ENCODE results near the gene BTBD9.
A peak's percentile ranks its signal among the peaks of the same experiment; 100 is the strongest.

Gene BTBD9

DNA sequence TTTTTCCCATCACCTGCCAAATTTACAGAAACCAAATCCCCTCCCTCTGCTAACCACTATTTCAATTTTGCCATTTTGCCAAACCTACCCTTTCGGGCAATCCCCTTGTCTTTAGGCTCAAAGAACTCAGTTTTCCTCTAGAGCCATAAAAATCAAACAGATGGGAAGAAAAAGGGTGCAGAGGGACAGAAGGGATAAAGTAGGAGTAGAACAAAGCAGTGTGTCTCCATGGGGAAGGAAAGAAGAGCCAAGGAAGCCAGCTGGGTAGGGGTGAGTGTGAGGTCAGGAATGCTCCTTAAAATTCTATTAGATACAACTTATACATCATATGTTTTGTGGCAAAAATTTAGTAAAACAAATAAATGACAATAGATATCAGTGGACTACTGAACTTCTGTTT, 316.5 kb downstream of the BTBD9 start:
- DNase-seq = no peak

DNA sequence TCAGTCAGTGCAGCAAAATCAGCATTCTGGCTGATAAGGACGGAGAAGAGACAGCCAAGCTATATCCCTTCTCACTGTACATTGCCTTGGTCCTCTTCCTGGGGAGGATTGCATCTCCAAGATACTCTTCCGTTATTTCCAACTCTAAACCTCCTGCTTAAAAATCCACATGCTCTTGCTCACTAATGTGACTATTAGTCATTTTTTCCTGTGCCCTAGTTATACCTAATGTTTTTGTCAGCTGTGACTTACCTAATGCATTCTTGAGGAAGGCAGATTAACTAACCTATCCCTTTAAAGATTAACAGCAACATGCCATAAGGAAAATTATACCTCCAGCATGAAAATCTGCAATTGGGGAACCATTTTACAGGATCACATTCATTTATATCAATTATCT, 317.6 kb downstream of the BTBD9 start:
- DNase-seq = no peak

DNA sequence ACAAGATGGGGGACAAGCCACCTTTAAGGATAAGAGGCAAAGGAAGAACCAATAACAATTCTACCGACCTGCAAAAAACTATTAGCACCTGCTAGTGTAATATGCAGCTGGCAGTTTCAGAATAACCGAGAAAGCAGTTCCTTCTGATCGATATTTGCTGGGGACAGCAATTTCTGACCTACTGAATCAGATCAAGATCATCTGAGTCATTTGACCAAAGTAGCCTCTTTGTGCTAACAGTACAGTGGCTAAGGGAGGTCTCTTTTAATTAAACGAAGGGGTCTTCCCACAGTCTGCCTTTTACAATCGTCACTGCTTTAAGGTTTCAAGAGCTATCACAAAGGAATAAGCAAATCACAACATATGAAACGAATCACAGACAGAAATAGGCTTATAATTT, 318.9 kb downstream of the BTBD9 start:
- DNase-seq = no peak

DNA sequence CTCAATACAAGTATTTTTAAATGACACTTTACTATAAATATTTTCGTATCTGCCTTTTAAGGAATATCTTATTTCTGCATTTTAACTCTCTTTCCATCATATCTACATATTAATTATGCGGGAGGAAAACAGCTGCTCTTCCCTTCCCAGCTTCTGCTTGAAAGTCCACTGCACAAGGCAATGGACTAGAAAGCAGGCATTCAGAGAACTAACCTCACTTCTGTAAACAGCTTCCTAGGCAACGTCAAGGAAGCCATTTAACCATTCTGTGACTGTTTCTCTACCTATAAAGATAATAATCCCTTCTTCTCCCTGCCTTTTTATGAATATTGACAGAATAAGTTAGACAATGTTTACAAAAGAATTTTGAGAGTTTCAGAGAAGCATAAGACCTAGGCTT, 319.4 kb downstream of the BTBD9 start:
- DNase-seq = no peak

DNA sequence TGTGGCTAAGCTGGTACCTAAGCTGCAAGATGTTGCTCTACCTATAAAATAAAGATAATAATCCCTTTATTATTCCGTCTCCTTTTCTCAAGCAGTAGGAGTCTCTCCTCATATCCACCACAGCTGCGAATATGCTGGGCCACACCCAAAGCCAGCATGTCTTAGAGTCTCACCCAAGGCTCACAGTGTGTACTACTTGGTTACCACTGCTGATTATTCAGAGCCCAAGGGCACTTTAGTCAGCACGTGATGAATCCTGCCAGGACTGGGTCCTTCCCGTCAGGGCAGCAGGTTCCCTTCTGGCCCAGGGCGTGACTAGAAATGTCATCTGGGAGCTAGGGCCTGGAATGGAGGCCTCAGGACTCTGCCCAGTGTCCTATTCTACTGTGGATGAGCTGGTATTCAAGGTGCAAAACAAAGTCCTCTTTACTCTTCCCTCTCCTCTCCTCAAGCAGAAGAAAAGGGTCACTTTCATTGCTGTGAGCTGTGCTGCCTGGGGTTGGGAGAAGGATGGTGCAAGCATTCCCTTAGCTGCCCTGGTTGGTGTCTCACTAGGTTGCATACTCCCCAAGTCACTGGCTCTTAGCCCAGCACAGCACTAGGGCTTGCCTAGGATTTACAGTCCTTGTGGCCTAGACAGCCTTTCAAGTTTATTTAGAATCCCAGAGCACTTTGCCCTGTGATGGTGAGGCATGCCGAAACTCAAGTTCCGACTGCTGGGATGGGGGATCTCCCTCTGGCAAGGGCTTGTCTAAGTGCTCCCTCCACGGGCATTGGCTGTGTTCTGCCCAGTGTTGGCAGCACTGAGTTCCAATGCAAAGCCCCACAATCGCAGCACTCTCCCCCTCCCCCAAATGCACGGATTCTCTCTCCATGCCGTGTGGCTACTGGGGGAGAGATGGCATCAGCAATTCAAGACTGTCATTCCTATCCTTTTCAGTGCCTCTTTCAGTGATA, 320.2 kb downstream of the BTBD9 start:
- no peak for DNase-seq

DNA sequence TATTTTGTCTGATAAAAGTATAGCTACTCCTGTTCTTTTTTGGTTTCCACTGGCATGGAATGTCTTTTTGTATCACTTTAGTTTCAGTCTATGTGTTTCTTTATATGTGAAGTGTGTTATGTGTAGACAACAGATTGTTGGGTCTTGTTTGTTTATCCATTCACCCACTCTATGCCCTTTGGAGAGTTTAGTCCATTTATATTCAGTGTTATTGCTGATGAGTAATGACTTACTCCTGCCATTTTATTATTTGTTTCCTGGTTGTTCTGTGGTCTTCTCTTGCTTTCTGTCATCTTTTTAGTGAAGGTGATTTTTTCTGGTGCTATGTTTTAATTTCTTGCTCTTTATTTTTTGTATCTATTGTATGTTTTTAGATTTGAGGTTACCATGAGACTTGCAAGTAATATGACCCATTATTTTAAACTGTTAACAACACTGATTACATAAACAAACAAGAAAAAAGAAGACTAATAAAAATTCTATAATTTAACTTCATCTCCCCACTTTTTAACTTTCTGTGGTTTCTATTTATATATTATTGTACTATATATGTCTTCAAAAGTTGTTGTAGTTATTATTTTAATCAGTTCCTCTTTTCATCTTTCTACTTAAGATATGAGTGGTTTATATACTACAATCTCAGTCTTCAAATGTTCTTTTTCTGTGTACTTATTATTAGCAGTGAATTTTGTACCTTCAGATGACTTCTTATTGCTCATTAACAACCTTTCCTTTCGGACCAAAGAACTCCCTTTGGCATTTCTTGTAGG, 323.4 kb downstream of the BTBD9 start:
- DNase-seq = no peak

DNA sequence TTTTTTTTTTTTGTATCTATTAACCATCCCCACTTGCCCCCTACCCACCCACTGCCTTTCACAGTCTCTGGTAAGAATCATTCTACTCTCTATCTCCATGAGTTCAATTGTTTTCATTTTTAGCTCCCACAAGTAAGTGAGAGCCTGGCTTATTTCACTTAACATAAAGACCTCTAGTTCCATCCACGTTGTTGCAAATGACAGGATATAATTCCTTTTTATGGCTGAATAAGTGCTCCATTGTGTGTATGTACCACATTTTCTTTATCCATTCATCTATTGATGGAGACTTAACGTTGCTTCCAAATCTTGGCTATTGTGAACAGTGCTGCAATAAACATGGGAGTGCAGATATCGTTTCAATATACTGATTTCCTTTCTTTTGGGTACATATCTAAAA, 328.5 kb downstream of the BTBD9 start:
- no peak for DNase-seq

DNA sequence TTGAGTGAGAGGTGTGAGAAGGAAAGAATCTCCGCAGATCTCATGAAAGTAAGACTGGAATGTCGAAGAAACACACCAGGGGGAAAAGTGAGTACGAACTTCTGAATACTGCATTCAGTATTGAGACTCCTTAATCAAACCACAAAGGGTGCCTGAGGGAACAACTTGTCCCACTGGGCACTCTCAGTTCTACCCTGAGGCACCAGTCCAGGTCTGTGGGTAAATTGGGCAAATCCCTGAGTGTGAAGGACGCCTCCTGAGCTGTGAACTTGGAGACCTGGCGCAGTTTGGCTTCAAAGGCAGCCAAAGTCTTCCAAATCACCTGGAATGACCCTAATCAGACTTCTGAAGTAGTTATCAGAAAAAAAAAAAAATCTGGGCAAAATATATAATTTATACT, 329.7 kb downstream of the BTBD9 start:
- DNase-seq = no peak

DNA sequence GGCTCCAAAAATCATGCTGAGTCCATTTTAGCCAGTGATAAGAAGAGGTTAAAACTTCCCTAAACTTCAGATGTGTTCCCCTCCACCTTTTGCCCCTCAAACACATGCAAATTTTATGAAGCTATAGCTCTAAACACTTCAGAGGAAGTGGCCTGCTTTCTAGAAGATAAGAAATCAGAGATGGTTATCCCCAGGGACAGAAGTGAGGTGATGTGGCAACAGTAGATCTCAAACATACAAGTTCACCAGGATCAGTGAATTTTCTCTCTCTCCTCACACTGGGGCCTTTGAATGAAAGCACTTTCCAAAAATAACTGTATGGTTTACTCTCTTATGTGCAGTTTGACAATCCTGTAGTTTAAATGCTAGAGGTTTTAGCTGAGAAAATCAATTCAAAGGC, 332.0 kb downstream of the BTBD9 start:
- DNase-seq = no peak

DNA sequence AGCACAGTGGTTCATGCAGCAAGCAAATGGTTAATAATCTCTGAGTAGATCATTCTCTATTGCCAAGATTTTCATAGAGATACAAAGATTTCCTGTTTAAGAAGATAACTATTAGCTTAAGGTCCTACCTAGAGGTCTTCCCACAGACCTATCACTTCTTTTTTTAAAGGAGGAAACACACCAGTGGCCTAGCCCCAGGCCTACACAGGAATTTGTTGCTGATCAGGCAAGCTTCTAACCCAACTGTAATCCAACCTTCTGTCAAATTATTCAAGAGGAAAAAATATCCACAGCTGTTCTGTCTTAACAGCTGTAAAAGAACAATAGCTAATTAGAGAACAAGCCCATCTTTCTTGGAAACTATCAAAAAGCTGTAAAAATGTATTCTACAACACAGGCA, 332.8 kb downstream of the BTBD9 start:
- DNase-seq = no peak

DNA sequence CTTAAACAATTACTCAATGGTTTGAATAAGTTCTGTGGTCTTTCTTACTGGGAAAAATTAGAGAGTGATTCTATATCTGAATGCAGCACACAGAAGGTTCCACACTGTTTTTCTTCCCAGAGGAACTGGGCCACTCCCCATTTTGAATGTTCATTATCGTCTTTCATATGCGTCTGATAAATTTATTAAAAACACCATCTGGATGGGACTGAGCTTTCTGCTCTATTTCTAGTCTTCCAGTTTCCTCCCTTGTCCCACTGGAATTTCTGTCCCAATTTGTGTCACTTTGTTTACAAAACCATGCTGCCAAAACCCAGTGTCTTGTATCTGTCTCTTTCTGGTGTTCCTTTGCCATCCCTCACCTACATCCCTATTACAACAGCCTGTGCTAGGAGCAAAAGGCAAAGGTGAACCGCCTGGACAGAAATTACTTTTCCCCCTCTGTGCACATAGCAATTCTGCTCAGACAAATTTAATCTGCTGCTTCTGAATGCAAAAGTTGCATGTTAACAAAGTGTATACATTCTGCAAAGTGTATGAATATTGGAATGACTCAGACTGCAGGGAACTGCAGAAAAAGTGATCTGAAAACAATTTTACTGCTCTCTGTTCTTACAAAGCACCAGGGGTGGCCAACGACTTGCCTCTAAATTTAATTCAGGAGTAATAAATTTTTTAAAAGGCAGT, 333.6 kb downstream of the BTBD9 start:
- DNase-seq = no peak

DNA sequence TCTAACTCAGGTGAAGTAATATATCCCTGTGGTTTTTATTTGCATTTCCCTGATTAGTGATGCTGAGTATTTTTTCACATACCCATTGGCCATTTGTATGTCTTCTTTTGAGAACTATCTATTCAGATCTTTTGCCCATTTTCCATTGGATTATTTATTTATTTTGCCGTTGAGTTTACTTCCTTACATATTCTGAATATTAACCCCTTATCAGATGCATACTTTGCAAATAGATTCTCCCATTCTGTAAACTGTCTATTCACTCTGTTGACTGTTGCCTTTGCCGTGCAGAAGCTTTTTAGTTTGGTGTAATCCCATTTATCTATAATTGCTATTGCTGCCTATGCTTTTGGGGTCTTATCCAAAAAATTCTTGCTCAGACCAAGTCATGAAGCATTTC, 336.9 kb downstream of the BTBD9 start:
- no peak for DNase-seq

DNA sequence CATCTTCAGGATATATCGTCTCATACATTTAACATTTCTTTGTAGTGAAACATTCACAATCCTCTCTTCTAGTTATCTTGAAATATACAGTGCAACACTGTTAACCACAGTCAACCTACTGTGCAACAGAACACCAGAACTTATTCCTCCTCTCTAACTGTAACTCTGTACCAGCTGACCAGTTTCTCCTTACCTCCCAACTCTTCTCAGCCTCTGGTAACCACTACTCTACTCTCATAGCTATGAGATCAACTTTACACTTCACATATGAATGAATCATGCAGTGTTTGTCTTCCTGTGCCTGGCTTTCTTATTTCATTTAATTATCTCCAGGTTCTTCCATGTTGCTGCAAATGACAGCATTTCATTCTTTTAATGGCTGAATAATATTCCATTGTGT, 337.6 kb downstream of the BTBD9 start:
- DNase-seq = no peak

DNA sequence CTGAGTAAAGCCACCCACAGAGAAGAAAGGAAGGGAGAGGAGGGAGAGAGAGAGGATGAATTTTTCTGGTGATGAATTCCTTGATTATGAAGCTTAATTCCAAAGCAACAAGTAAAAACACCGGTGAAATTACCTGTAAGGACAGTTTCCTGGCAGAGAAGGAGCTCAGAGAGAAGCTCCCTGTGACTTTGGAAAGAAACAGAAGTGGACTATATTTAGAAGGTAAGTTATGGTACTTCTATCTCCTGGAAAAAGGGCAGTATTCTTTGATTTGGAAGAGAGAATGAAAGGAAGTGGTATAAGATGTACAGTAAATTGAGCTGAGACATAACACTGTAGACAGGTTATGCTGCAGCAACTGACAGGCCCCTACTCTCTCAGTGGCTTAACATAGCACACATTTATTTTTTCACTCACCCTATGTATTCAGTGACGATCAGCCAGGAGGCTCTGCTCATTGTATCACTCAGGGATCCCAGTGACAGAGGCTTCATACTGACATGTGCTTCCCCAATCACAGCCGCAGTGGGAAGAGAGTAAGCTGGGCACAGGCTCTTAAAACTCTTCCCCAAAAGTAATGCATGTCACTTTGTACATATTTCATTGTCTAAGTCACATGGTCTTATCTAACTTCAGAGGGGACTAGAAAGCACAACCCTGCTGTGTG, 349.5 kb downstream of the BTBD9 start:
- no peak for DNase-seq

DNA sequence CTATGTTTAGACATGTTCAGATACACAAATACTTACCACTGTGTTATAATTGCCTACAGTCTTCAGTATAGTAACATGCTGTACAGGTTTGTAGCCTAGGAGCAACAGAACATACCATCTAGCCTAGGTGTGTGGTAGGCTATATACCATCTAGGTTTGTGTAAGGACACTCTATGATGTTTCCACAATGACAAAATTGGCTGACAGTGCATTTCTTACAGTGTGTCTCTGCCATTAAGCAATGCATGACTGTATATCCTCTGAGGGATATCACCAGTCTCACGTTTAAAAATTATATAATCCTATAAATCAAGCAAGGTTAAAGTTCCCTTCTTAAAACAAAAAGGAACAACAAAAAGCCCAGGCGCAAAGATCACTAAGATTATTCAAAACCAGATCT, 352.2 kb downstream of the BTBD9 start:
- no peak for DNase-seq

DNA sequence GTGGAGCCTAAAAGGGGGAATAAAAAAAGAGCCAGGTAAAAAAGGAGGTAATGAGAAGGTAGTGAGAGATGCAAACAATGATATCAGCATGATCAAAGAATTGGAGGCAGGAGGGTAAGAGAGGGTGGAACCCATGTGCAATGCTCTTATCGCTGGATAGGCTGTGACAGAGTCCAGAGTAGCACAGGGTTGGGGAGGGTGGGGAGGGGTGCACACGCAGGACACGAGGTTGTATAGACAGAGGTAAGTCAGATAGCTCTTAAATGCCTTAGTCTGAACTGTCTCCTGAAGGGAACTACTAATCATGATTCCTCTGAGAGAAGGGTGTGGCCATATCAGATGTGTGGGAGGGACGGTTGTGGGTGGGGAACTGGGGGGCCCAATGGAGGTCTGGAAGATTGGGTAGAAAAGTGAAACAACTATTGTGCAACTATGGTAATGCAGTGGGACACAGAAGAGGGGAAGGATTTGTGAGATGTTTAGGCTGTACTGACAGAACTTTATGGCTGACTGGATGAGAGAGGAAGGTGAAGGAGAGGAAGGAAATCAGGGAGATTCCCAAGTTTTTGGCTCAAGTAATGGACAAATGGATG, 354.8 kb downstream of the BTBD9 start:
- DNase-seq = peak; percentile 29

DNA sequence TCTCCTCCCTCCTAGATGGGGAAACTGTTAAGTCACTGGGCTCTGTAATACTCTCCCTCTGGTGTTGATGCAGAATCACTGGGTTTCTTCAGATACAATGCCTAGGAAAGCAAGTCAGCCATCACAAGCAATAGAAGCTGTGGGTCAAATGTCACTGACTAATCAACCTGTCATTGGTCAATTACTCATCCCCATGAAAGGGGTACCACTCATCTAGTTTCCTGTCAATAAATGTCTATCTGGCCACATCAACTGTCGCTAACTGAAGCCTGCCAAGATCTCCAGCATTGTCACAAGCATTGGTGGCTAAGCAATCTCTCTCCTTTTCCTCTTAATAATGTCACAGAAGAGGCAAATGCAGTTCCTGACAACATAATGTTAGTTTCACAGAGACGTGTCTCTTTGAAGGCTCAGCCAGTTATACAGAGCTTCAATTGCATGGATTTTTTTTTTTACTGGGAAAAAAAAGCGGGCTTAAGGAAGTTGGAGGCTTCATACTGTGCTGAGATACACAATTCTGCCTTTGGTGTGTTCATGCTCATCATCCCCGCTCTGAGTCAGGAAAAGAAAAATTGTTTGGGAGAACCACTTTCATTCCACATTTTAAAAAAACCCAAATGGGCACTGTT, 355.9 kb downstream of the BTBD9 start:
- peak; percentile 30 for DNase-seq

DNA sequence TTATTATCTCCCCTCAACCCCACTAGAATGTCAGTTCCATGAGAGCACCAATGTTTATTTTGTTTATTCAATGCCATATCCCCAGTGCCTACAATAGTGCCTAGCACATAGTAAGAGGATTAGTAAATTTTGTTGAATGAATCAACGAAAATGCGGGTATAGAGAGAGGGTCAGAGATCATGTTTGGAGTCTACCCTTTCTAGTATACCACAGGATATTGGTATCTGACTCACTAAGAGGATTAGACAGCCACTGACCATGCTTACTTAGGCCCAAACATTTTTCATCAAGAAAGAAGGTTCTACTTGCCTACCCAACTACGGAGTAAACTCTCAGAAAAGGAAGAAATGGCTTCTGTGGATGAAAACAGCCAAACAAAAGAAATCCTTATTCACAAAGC, 356.8 kb downstream of the BTBD9 start:
- DNase-seq = no peak

DNA sequence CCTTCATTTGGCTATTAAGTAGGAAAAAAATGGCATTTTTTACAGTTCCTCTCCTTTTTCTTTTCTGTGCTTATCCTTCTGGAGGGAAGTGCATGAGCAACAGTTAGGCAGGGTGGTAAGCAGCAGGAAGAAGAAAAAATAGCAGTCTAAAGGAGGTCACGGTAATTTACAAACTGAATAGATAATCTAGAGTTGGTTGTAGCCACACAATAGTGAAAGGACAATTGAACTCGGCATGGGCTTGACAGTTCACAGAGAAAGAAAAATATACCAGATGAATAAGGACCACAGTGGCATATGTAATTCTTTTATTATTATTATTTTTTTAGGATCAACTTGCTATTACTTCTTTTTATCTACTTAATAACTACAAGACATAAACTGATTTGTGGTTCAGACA, 358.6 kb downstream of the BTBD9 start:
- no peak for DNase-seq

DNA sequence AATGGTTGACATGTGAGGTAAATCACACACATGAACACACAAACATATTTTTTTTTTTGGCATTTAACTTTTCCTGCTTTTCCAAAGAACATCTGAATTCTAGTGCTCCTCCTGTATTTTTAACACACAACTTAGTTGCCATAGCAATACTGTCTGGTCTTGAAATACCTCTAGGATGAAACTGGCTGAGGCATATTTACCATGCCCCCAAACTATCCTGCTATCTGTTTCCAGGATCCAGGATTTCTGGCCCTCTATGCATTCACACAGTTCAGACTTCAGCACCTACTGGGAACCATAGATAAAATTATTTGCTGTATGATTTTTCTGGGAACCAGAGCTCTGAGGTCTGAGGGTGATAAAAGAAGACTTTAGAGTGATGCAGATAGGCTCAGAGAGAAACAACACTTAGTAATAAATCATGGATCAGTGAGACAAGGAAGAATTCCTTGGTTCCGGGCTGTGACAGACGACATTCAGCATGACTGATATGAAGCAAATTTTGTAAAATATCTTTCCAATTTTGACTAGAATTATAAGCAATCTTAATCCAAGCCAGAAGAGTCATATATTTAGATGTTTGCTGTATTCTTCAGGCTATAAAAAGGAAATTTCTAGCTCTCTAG, 359.7 kb downstream of the BTBD9 start:
- no peak for DNase-seq

DNA sequence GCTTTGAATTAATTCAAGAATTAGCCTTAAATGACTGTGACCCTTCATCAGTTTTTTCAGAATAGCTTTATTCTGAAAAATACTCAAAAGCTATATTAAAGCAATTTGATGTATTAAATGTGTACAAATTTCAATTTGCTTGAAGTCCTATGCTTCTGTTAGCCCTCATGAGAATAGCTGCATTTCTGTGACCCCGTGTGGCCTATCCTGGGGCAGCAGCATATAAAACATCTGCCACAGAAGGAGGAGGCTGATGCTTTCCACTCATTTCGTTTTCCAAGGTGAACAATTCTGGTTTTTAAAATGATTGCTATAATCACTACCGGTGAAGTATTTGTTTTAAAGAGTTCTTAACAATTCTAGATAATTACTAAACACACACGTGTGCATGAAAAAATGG, 360.3 kb downstream of the BTBD9 start:
- DNase-seq = no peak

DNA sequence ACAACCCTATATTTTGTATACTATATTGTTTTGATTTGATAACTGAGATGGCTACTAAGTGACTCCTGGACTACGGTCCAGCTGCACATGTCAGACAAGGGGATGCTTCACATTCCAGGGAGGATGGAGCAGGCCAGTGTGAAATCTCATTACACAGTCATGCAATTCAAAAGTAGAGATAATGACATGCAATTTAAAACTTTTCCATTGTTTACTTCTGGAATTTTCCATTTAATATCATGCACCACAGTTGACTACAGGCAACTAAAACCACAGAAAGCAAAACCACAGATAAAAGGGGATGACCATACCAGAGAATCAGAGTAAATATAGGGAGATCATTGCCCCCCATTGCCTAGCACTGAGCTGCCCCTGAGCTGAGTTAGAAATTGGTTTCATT, 366.4 kb downstream of the BTBD9 start:
- DNase-seq = no peak
